Urinary bladder (tissue), 4 donors: ENCODE results near the gene RAB38. TPM values are rescaled to one million over a fixed set of nuclear protein-coding genes. Genes with fewer than 3 reads are reported as not detected.

Source experiments
- DNase-seq: peaks from one replicate; pipeline ENCODE4 v3.0.0-alpha.2; 2015; ENCODE audit errors: extremely low spot score
- H3K27ac ChIP-seq: one replicate; pipeline ENCODE4 v1.5.1; 2013; ENCODE audit warnings: low read depth, mild to moderate bottlenecking, moderate library complexity
- H3K36me3 ChIP-seq: one replicate; pipeline ENCODE4 v1.6.1; 2013; ENCODE audit warnings: mild to moderate bottlenecking, moderate library complexity; ENCODE audit not compliant: insufficient read depth
- H3K4me1 ChIP-seq: one replicate; pipeline ENCODE4 v1.6.1; 2013; ENCODE audit warnings: mild to moderate bottlenecking, moderate library complexity; ENCODE audit not compliant: insufficient read depth
- H3K4me3 ChIP-seq: one replicate; pipeline ENCODE4 v1.5.1; 2013; ENCODE audit warnings: low read depth, low read length
- WGBS: extraction: QIAGEN DNeasy Blood & Tissue Kit; methylation state at CpG from one replicate; pipeline ENCODE4 v1.1.7; 2013; 5-methylcytosine and 5-hydroxymethylcytosine counted together
- polyA plus RNA-seq: library from polyadenylated mRNA; stranded (reverse); fragments of 200-250 nt; gene quantifications from one replicate; pipeline ENCODE4 v1.2.3, GENCODE V29; 2013
- small RNA-seq: library from RNA; depleted of rRNA; stranded (forward); fragments of <200 nt; gene quantifications from one replicate; pipeline ENCODE3, GENCODE V24; 2014
- total RNA-seq: library from RNA; depleted of rRNA; stranded (reverse); fragments of >200 nt; gene quantifications from one replicate; pipeline ENCODE4 v1.2.3, GENCODE V29; 2014
- donor health status: healthy with polysubstance abuse.
- donor health status: healthy.

RAB38 gene
- total and polyA plus RNA-seq, 2 donors, result 4.3 to 17.7 TPM

GRCh38 chr11:88064097-88064705 is 111.0 kb downstream of the RAB38 start:
- WGBS, result 88% methylated on average over 2 of the region's 2 CpGs
- H3K4me1 ChIP-seq, result no peaks in the 10 kb centered on the region
- no peak overlapping the region for H3K4me3 ChIP-seq
- H3K36me3 ChIP-seq, result no peaks in the 10 kb centered on the region
- DNase-seq, result no peak
- no peak overlapping the region for H3K27ac ChIP-seq

Small RNA genes lying within 50 kb of the gene (small RNA-seq; reads per million reads assigned to genes)
- gene MIR3166, result not detected
- not detected for gene RF00019

Other genes with a start within 250 kb of the RAB38 start
- 178 TPM for gene CTSC, start 162.3 kb upstream of the RAB38 start, total RNA-seq
- gene CTSC, start 162.3 kb upstream of the RAB38 start, polyA plus RNA-seq, result 72.4 TPM